HUES6 (cell line): ENCODE results near the gene MEFV.
A peak's percentile ranks its signal among the peaks of the same experiment; 100 is the strongest.

Source experiments
- H3K27ac ChIP-seq: 2 replicates; pipeline ENCODE4 v1.7.0; 2013; ENCODE audit warnings: low read depth, mild to moderate bottlenecking, low read length, inconsistent platforms
- H3K27me3 ChIP-seq: 2 replicates; pipeline ENCODE4 v1.6.1; 2013; ENCODE audit warnings: low read length; ENCODE audit not compliant: control insufficient read depth, insufficient read depth
- H3K36me3 ChIP-seq: 2 replicates; pipeline ENCODE4 v1.6.1; 2013; ENCODE audit warnings: low read length; ENCODE audit not compliant: control insufficient read depth, insufficient read depth
- H3K4me1 ChIP-seq: 2 replicates; pipeline ENCODE4 v1.6.1; 2013; ENCODE audit warnings: low read length; ENCODE audit not compliant: control insufficient read depth, insufficient read depth
- H3K4me3 ChIP-seq: 2 replicates; pipeline ENCODE4 v1.5.1; 2013; ENCODE audit warnings: low read depth, low read length
- H3K9ac ChIP-seq: one replicate; pipeline ENCODE4 v1.6.1; 2013; ENCODE audit warnings: mild to moderate bottlenecking, low read length
- H3K9me3 ChIP-seq: 2 replicates; pipeline ENCODE4 v1.6.1; 2013; ENCODE audit warnings: low read depth, low read length; ENCODE audit not compliant: control insufficient read depth, insufficient read depth

MEFV gene

GRCh38 chr16:3256146-3256865 is at the start of gene MEFV:
MEFV (minus strand) TSS chr16:3256633; CDS start chr16:3256587, 46 bp downstream.
- Histone ChIP-seq H3K9ac (no peak within 1 kb of the TSS), H3K27ac (no peak within 1 kb of the TSS), H3K27me3 (peaks cover 5% of the 10 kb centered on the region; the same call in 1 of the 2 replicates), H3K36me3 (no peaks in the 10 kb centered on the region), H3K4me1 (no peaks in the 10 kb centered on the region), H3K4me3 (no peak within 1 kb of the TSS), H3K9me3 (no peaks in the 10 kb centered on the region)

GRCh38 chr16:3306078-3306477 is 49.6 kb upstream of the MEFV start:
- H3K27me3 ChIP-seq = no peaks in the 10 kb centered on the region
- peak overlapping the region; percentile 87 for H3K4me3 ChIP-seq
- peaks cover 41% of the 10 kb centered on the region for H3K36me3 ChIP-seq
- peak overlapping the region; percentile 96 for H3K9ac ChIP-seq
- no peaks in the 10 kb centered on the region for H3K4me1 ChIP-seq
- H3K9me3 ChIP-seq = peaks cover 72% of the 10 kb centered on the region
- no peak overlapping the region; the same call in 1 of the 2 replicates for H3K27ac ChIP-seq

- no peaks in the 10 kb centered on the region for H3K4me1 ChIP-seq
- peak within 1 kb of the TSS; percentile 96 for H3K9ac ChIP-seq
- H3K9me3 ChIP-seq = peaks cover 65% of the 10 kb centered on the region
- H3K27me3 ChIP-seq = no peaks in the 10 kb centered on the region
- peak within 1 kb of the TSS; percentile 87 for H3K4me3 ChIP-seq
- peak within 1 kb of the TSS; percentile 93 for H3K27ac ChIP-seq
- peaks cover 45% of the 10 kb centered on the region for H3K36me3 ChIP-seq
Measured at GRCh38 chr16:3305109-3306068, 49.0 kb upstream of the MEFV start, which contains the start of the genes TIGD7 and ZNF75A. TIGD7 (minus strand) TSS chr16:3305430; CDS start chr16:3300614, 4,816 bp downstream. ZNF75A (plus strand) TSS chr16:3305497; CDS start chr16:3308429, 2,932 bp downstream.

GRCh38 chr16:3304370-3304769 is 47.9 kb upstream of the MEFV start:
- H3K27ac ChIP-seq = no peak overlapping the region
- peaks cover 65% of the 10 kb centered on the region for H3K9me3 ChIP-seq
- H3K9ac ChIP-seq = peak overlapping the region; percentile 96
- H3K4me3 ChIP-seq = peak overlapping the region; percentile 87
- no peaks in the 10 kb centered on the region for H3K4me1 ChIP-seq
- H3K36me3 ChIP-seq = peaks cover 48% of the 10 kb centered on the region
- H3K27me3 ChIP-seq = no peaks in the 10 kb centered on the region

GRCh38 chr16:3295783-3296182 is 39.4 kb upstream of the MEFV start:
- peaks cover 65% of the 10 kb centered on the region for H3K9me3 ChIP-seq

GRCh38 chr16:3295209-3295608 is 38.8 kb upstream of the MEFV start:
- Histone ChIP-seq H3K9ac (no peak overlapping the region), H3K9me3 (peaks cover 70% of the 10 kb centered on the region), H3K4me1 (no peaks in the 10 kb centered on the region), H3K27me3 (no peaks in the 10 kb centered on the region), H3K4me3 (no peak overlapping the region), H3K36me3 (peaks cover 59% of the 10 kb centered on the region), H3K27ac (no peak overlapping the region)

More at GRCh38 chr16:3295783-3296182, 39.4 kb upstream of the MEFV start:
- no peak overlapping the region for H3K9ac ChIP-seq
- no peaks in the 10 kb centered on the region for H3K4me1 ChIP-seq
- peaks cover 59% of the 10 kb centered on the region for H3K36me3 ChIP-seq
- H3K27me3 ChIP-seq = no peaks in the 10 kb centered on the region
- no peak overlapping the region for H3K27ac ChIP-seq
- no peak overlapping the region for H3K4me3 ChIP-seq

- H3K36me3 ChIP-seq = peaks cover 71% of the 10 kb centered on the region
- H3K4me1 ChIP-seq = no peaks in the 10 kb centered on the region
- H3K9ac ChIP-seq = no peak overlapping the region
- no peaks in the 10 kb centered on the region for H3K27me3 ChIP-seq
- H3K4me3 ChIP-seq = no peak overlapping the region
- H3K9me3 ChIP-seq = peaks cover 75% of the 10 kb centered on the region
- H3K27ac ChIP-seq = no peak overlapping the region
Measured at GRCh38 chr16:3292604-3293003, 36.2 kb upstream of the MEFV start.

- H3K9me3 ChIP-seq = peaks cover 84% of the 10 kb centered on the region
Measured at GRCh38 chr16:3289998-3290673, 33.7 kb upstream of the MEFV start.

GRCh38 chr16:3285131-3285530 is 28.7 kb upstream of the MEFV start:
- peaks cover 47% of the 10 kb centered on the region for H3K36me3 ChIP-seq
- H3K4me3 ChIP-seq = peak overlapping the region; percentile 66
- H3K27ac ChIP-seq = no peak overlapping the region

More at GRCh38 chr16:3289998-3290673, 33.7 kb upstream of the MEFV start:
- Histone ChIP-seq H3K4me1 (no peaks in the 10 kb centered on the region), H3K4me3 (no peak overlapping the region), H3K27me3 (no peaks in the 10 kb centered on the region), H3K9ac (no peak overlapping the region), H3K36me3 (peaks cover 85% of the 10 kb centered on the region), H3K27ac (no peak overlapping the region)

GRCh38 chr16:3283543-3284447 is 27.4 kb upstream of the MEFV start:
- Histone ChIP-seq H3K27me3 (no peaks in the 10 kb centered on the region), H3K4me1 (no peaks in the 10 kb centered on the region; the same call in 1 of the 2 replicates), H3K9me3 (peaks cover 27% of the 10 kb centered on the region), H3K27ac (peak overlapping the region; percentile 88), H3K9ac (peak overlapping the region; percentile 91), H3K36me3 (peaks cover 34% of the 10 kb centered on the region), H3K4me3 (peak overlapping the region; percentile 66)

More at GRCh38 chr16:3285131-3285530, 28.7 kb upstream of the MEFV start:
- Histone ChIP-seq H3K4me1 (no peaks in the 10 kb centered on the region; the same call in 1 of the 2 replicates), H3K9me3 (peaks cover 41% of the 10 kb centered on the region), H3K9ac (no peak overlapping the region), H3K27me3 (no peaks in the 10 kb centered on the region)
